ENCODE measurements around the gene HS1BP3. TPM values are rescaled to one million over a fixed set of nuclear protein-coding genes. Genes with fewer than 3 reads are reported as not detected.

Gene HS1BP3
- total and polyA plus RNA-seq, 2 of the 13 experiments (the other 11 are each of a cell fraction or from before 2014, with no cell fraction given): 15.2 to 22.0 TPM

- TF ChIP-seq PAF1 (CRISPR knock-in tag; IDR thresholded peaks at IDR 0.05): peak; percentile 57; the same call in 1 of the 2 replicates
- TF ChIP-seq AGO2 (optimal IDR thresholded peaks at IDR 0.05; ENCODE audit: low read depth, low read length): peak; percentile 51
- TF ChIP-seq RBFOX2 (IDR thresholded peaks at IDR 0.05; ENCODE audit: low read depth, low read length): peak; percentile 69
- TF ChIP-seq HIVEP1 (CRISPR knock-in tag; IDR thresholded peaks at IDR 0.05): 0 out of 2 replicates have a peak, but pooled peaks have one; percentile 9
- TF ChIP-seq ZNF501 (CRISPR knock-in tag; IDR thresholded peaks at IDR 0.05): peak; percentile 62; the same call in 1 of the 2 replicates
- peak; percentile 40; the same call in 1 of the 2 replicates for TF ChIP-seq ZNF414 (CRISPR knock-in tag; IDR thresholded peaks at IDR 0.05)
- 0 out of 2 replicates have a peak, but pooled peaks have one; percentile 2 for TF ChIP-seq ZNF431 (CRISPR knock-in tag; IDR thresholded peaks at IDR 0.05; ENCODE audit: borderline replicate concordance, low read depth)
- peak; percentile 22; the same call in 1 of the 2 replicates for TF ChIP-seq NRL (CRISPR knock-in tag; IDR thresholded peaks at IDR 0.05; ENCODE audit: borderline replicate concordance)
- TF ChIP-seq ZNF143 (CRISPR knock-in tag; IDR thresholded peaks at IDR 0.05): no peak
- TF ChIP-seq, protein P1, sequence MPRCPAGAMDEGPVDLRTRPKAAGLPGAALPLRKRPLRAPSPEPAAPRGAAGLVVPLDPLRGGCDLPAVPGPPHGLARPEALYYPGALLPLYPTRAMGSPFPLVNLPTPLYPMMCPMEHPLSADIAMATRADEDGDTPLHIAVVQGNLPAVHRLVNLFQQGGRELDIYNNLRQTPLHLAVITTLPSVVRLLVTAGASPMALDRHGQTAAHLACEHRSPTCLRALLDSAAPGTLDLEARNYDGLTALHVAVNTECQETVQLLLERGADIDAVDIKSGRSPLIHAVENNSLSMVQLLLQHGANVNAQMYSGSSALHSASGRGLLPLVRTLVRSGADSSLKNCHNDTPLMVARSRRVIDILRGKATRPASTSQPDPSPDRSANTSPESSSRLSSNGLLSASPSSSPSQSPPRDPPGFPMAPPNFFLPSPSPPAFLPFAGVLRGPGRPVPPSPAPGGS (CRISPR knock-in tag; IDR thresholded peaks at IDR 0.05): peak; percentile 15; the same call in 1 of the 2 replicates
- no peak for TF ChIP-seq BCL6 (CRISPR knock-in tag; IDR thresholded peaks at IDR 0.05)
- TF ChIP-seq KAT7 (CRISPR knock-in tag; IDR thresholded peaks at IDR 0.05; ENCODE audit: borderline replicate concordance): no peak
- 0 out of 2 replicates have a peak, but pooled peaks have one; percentile 3 for TF ChIP-seq ZNF598 (CRISPR knock-in tag; IDR thresholded peaks at IDR 0.05; ENCODE audit: borderline replicate concordance)
- 0 out of 2 replicates have a peak, but pooled peaks have one; percentile 55 for TF ChIP-seq HNRNPL (IDR thresholded peaks at IDR 0.05; ENCODE audit: low read depth, low read length)
- peak; percentile 10; the same call in 1 of the 2 replicates for TF ChIP-seq POLR2AphosphoS5 (IDR thresholded peaks at IDR 0.05; ENCODE audit: low read depth, low read length)
- TF ChIP-seq ZBTB38 (CRISPR knock-in tag; IDR thresholded peaks at IDR 0.05): peak; percentile 31
- peak; percentile 26; the same call in 1 of the 2 replicates for TF ChIP-seq ZMYM4 (CRISPR knock-in tag; IDR thresholded peaks at IDR 0.05)
- TF ChIP-seq BORCS8-MEF2B (CRISPR knock-in tag; IDR thresholded peaks at IDR 0.05): 0 out of 2 replicates have a peak, but pooled peaks have one; percentile 10
- peak; percentile 22; the same call in 1 of the 2 replicates for TF ChIP-seq ZNF225 (CRISPR knock-in tag; IDR thresholded peaks at IDR 0.05)
- no peak for TF ChIP-seq ZNF746 (CRISPR knock-in tag; IDR thresholded peaks at IDR 0.05)
- 0 out of 2 replicates have a peak, but pooled peaks have one; percentile 57 for TF ChIP-seq ZC3H4 (CRISPR knock-in tag; IDR thresholded peaks at IDR 0.05; ENCODE audit: borderline replicate concordance)
- TF ChIP-seq, protein P2, sequence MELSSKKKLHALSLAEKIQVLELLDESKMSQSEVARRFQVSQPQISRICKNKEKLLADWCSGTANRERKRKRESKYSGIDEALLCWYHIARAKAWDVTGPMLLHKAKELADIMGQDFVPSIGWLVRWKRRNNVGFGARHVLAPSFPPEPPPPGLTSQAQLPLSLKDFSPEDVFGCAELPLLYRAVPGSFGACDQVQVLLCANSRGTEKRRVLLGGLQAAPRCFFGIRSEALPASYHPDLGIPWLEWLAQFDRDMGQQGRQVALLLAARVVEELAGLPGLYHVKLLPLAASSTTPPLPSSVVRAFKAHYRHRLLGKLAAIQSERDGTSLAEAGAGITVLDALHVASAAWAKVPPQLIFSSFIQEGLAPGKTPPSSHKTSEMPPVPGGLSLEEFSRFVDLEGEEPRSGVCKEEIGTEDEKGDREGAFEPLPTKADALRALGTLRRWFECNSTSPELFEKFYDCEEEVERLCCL (CRISPR knock-in tag; IDR thresholded peaks at IDR 0.05; ENCODE audit: borderline replicate concordance): 0 out of 2 replicates have a peak, but pooled peaks have one; percentile 36
- TF ChIP-seq GATAD2A (CRISPR knock-in tag; IDR thresholded peaks at IDR 0.05): 0 out of 2 replicates have a peak, but pooled peaks have one; percentile 9
- TF ChIP-seq TRIM24 (CRISPR knock-in tag; IDR thresholded peaks at IDR 0.05): 0 out of 2 replicates have a peak, but pooled peaks have one; percentile 50
- TF ChIP-seq, protein P3, sequence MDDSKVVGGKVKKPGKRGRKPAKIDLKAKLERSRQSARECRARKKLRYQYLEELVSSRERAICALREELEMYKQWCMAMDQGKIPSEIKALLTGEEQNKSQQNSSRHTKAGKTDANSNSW (CRISPR knock-in tag; IDR thresholded peaks at IDR 0.05; ENCODE audit: borderline replicate concordance): no peak
These were observed 61.7 kb downstream of the HS1BP3 start (continued) for GRCh38 chr2:20588918-20589871.

Data from HepG2 (cell line).